ENCODE measurements around the gene CTXN1. TPM values are rescaled to one million over a fixed set of nuclear protein-coding genes. Genes with fewer than 3 reads are reported as not detected.

CTXN1 gene
- total and polyA plus RNA-seq, 8 donors = 0.92 to 58.5 (median 2.2) TPM; not detected in 1

- H3K27me3 ChIP-seq = peaks cover 12 to 71% (median 45%) of the 10 kb centered on the region in 3 donors
- no peak overlapping the region for H3K4me3 ChIP-seq
- H3K9me3 ChIP-seq = no peaks in the 10 kb centered on the region
- intact Hi-C loops (cut with DNase I; ENCODE audit: low total_unique reads) = no loop called here
- H3K27ac ChIP-seq = no peak overlapping the region
- WGBS, 5 donors = 77 to 91% (median 82%) methylated on average over 10 of the region's 10 CpGs
- peaks cover 24 to 45% (median 28%) of the 10 kb centered on the region in 4 donors for H3K4me1 ChIP-seq
- no peak for DNase-seq
- no peak for TF ChIP-seq POLR2AphosphoS5 (IDR thresholded peaks at IDR 0.05)
- no peak for TF ChIP-seq CTCF (IDR thresholded peaks at IDR 0.05)
- no peak for TF ChIP-seq EP300 (IDR thresholded peaks at IDR 0.05)
- no peak for TF ChIP-seq POLR2A (IDR thresholded peaks at IDR 0.05)
- H3K36me3 ChIP-seq = peaks cover 40 to 53% (median 51%) of the 10 kb centered on the region in 4 donors
These were observed 12.3 kb downstream of the CTXN1 start for GRCh38 chr19:7913652-7914051.

GRCh38 chr19:7912697-7913564, 13.0 kb downstream of the CTXN1 start:
- no peak for TF ChIP-seq CTCF (IDR thresholded peaks at IDR 0.05)
- no peak for TF ChIP-seq POLR2AphosphoS5 (IDR thresholded peaks at IDR 0.05)
- TF ChIP-seq EP300 (IDR thresholded peaks at IDR 0.05) = no peak
- no peak for TF ChIP-seq POLR2A (IDR thresholded peaks at IDR 0.05)
- Histone ChIP-seq H3K4me3 (no peak overlapping the region), H3K9me3 (no peaks in the 10 kb centered on the region), H3K36me3 (peaks cover 40 to 58% (median 54%) of the 10 kb centered on the region in 4 donors), H3K4me1 (peaks cover 22 to 45% (median 26%) of the 10 kb centered on the region in 4 donors), H3K27me3 (peaks cover 12 to 64% (median 38%) of the 10 kb centered on the region in 3 donors), H3K27ac (no peak overlapping the region)
- no peak for DNase-seq
- 92 to 95% (median 94%) methylated on average over 38 to 39 of the region's 39 CpGs for WGBS, 5 donors
- intact Hi-C loops (cut with DNase I; ENCODE audit: low total_unique reads) = no loop called here

- Histone ChIP-seq H3K36me3 (peaks cover 40 to 63% (median 56%) of the 10 kb centered on the region in 4 donors), H3K27me3 (peaks cover 7 to 57% (median 31%) of the 10 kb centered on the region in 3 donors), H3K9me3 (no peaks in the 10 kb centered on the region), H3K4me1 (peaks cover 18 to 45% (median 23%) of the 10 kb centered on the region in 4 donors), H3K4me3 (no peak overlapping the region), H3K27ac (no peak overlapping the region)
- TF ChIP-seq POLR2A (IDR thresholded peaks at IDR 0.05) (no peak), CTCF (IDR thresholded peaks at IDR 0.05) (no peak), EP300 (IDR thresholded peaks at IDR 0.05) (no peak), POLR2AphosphoS5 (IDR thresholded peaks at IDR 0.05) (no peak)
- WGBS, 5 donors = 91 to 92% (median 91%) methylated on average over 21 to 31 of the region's 31 CpGs
- no peak for DNase-seq
- intact Hi-C loops (cut with DNase I; ENCODE audit: low total_unique reads) = no loop called here
These were observed 13.7 kb downstream of the CTXN1 start for GRCh38 chr19:7912144-7912696.

- TF ChIP-seq POLR2AphosphoS5 (IDR thresholded peaks at IDR 0.05) (no peak), EP300 (IDR thresholded peaks at IDR 0.05) (no peak), CTCF (IDR thresholded peaks at IDR 0.05) (no peak), POLR2A (IDR thresholded peaks at IDR 0.05) (no peak)
- Histone ChIP-seq H3K4me3 (no peak overlapping the region), H3K4me1 (peaks cover 13 to 45% (median 21%) of the 10 kb centered on the region in 4 donors), H3K27me3 (peaks cover 5 to 51% (median 25%) of the 10 kb centered on the region in 3 donors), H3K9me3 (no peaks in the 10 kb centered on the region), H3K27ac (no peak overlapping the region), H3K36me3 (peaks cover 40 to 68% (median 60%) of the 10 kb centered on the region in 4 donors)
- DNase-seq = no peak
- 84 to 92% (median 89%) methylated on average over 11 to 18 of the region's 18 CpGs for WGBS, 5 donors
- intact Hi-C loops (cut with DNase I; ENCODE audit: low total_unique reads) = no loop called here
These were observed 14.3 kb downstream of the CTXN1 start for GRCh38 chr19:7911508-7912143.

Measured in stomach (tissue), 9 donors.